GM20000 (cell line): Measurements from ENCODE around the gene C1orf116.

Experiments used
- DNase-seq: peaks from one replicate; pipeline ENCODE4 v3.0.0; 2012; ENCODE audit warnings: low spot score
- CTCF ChIP-seq: IDR thresholded peaks from 2 replicates; pipeline ENCODE4 v1.5.1; 2012; ENCODE audit warnings: mild to moderate bottlenecking, control low read depth; ENCODE audit errors: extremely low read depth, missing control alignments

C1orf116 gene

GRCh38 chr1:207028884-207029650, 3.5 kb downstream of the C1orf116 start:
- TF ChIP-seq CTCF = no peak
- DNase-seq = no peak

GRCh38 chr1:207027921-207028320, 4.6 kb downstream of the C1orf116 start:
- no peak for TF ChIP-seq CTCF

GRCh38 chr1:207027206-207027777, 5.3 kb downstream of the C1orf116 start:
- no peak for TF ChIP-seq CTCF

More at GRCh38 chr1:207027921-207028320, 4.6 kb downstream of the C1orf116 start:
- no peak for DNase-seq

GRCh38 chr1:207026104-207026534, 6.4 kb downstream of the C1orf116 start:
- TF ChIP-seq CTCF = no peak
- DNase-seq = no peak

More at GRCh38 chr1:207027206-207027777, 5.3 kb downstream of the C1orf116 start:
- no peak for DNase-seq

- TF ChIP-seq CTCF = no peak
- DNase-seq = no peak
Measured at GRCh38 chr1:207025146-207025880, 7.2 kb downstream of the C1orf116 start.

- no peak for DNase-seq
- TF ChIP-seq CTCF = no peak
Measured at GRCh38 chr1:207024202-207025145, 8.1 kb downstream of the C1orf116 start.
